Astrocyte of the hippocampus (primary cell): ENCODE measurements around the gene ABRACL.
"Not testable (repeated sequence)": the region's sequence is repeated elsewhere in the genome, so short reads cannot be mapped to it uniquely, and the experiment has no call there.

Source experiments
- DNase-seq: peaks from one replicate; pipeline ENCODE4 v3.0.0; 2011; ENCODE audit warnings: low read depth, low spot score

The ABRACL gene

GRCh38 chr6:139028658-139029469, at the start of gene ABRACL:
TSS of gene ABRACL (plus strand) at chr6:139028745. CDS start at chr6:139034161, 5,416 bp downstream.
- peak; percentile 86 for DNase-seq

DNA sequence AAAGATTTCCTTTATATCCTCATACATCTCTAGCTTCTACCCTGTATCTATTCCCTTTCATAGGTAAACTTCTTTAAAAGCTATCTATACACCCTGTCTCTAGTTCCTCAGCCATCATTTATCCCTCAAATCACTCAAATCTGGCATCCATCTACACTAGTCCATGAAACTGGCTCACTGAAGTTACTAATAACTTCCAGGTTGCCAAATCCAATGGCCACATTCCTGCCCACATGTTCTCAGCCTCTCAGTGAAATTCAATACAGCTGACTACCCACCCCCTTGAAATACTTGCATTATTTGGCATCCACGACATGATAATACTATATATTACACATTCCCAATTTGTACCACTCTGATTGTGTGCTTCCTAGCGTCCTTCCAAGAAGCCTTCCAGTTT, 49.2 kb upstream of the ABRACL start:
- DNase-seq, result no peak

DNA sequence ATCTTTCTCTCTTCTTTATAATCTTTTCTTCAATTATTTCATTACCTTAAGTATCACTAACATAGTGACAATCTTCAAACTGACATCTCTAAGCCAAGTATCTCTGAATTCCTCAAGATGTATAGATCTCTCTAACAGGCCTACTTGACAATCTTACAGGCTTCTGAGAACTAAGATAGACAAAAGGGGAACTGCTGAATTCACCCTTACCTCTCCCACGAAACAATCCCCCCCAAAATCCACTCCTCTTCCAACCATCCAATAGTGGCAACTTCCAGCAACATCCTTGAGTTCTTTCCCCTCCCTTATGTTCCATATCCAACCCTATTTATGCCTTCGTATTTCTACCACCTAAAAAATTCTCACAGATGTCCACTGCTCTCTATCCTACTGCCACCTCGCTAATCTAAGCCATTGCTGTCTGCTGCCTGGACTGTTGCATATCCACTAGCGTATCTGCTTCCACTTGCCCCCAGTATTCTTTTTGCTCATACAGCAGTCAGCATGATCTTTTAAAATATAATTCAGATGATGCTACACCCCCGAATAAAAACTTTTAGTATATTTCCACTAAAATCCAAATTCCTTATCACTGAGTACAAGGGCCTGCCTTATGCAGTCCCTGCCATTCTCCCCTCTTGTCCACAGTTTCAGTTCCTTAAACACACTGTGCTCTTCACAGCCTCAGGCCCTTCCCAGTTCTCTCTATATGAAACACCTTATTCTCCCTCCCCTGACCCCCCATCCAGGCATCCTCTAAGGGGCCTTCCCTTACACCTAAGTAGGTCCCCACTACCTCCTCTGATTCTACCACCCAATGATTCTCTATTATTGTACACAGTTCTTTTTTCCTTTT, 48.5 kb upstream of the ABRACL start:
- DNase-seq, result no peak

DNA sequence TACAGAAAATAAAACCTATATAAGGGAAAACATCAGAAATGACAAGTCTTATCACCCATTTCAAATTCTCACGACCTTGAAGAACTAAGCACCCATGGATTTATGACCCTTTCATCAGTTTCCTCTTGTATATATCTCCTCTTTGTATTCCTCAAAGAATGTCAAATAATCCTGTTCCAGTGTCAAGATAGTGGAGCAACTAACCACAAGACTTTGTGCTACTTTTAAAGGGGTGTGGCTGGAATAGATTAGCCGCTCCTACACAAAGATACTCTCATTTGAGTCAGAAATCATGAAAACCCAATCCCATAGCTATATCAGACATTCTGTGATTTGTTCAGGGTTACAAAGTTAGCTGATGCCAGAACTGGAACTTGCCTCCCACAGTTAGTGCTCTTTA, 47.1 kb upstream of the ABRACL start:
- peak; percentile 29 for DNase-seq

DNA sequence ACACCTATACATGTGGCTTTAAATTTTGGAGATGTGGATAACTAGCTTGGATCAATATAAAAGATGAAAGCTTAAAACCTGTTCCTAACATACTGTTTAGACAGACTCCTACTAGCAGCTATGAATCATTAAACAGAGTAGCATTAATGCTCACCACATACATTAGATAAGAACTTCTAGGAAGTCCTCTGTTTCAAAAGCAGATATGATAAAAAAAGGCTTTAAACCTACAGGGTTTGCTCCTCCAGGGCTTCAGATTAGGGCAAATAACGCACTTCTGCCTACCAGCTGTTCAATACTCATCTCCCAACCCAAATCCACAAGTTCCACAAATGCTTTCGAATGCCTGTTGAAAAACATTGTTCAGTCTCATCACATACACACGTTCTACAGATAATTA, 42.0 kb upstream of the ABRACL start:
- peak; percentile 35 for DNase-seq

DNA sequence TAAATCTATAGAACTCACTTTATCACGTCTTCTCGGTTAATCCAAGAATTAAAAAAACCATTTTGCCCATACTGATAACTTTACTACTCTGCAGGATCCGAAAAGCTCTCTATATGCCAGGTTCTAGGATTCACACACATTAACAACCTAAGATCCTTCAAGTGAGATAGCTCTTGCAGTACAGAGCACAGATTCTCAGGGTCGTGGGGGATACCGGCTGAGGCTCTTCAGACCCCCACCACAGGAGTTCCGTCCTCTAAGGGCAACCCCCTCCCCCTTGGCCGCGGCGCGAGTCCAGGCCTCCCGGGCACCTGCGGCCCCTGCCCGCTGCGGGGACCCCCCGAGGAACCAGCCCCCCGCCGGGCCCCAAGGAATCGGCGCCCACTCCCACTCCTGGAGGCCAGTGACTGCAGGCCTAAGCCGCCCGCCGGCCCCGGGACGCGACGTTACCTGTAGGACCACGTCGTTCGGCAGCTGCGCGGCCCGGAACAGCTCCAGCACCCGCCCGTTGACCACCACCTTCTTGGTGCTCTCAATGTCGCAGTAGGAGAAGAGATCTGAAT, 41.4 kb upstream of the ABRACL start:
- no peak for DNase-seq

GRCh38 chr6:138987643-138988468, 40.7 kb upstream of the ABRACL start, which contains the start of gene REPS1:
TSS of gene REPS1 (minus strand) at chr6:138988253. CDS start at chr6:138987682, 571 bp downstream.
- peak; percentile 97 for DNase-seq

GRCh38 chr6:138988469-138988834, 40.1 kb upstream of the ABRACL start:
- DNase-seq, result no peak

- no peak for DNase-seq
These were observed 39.2 kb upstream of the ABRACL start for GRCh38 chr6:138989098-138989983.

- no peak for DNase-seq
These were observed 37.3 kb upstream of the ABRACL start for GRCh38 chr6:138991206-138991605.

GRCh38 chr6:138992965-138993364, 35.6 kb upstream of the ABRACL start:
- DNase-seq, result not testable (repeated sequence)

- DNase-seq, result not testable (repeated sequence)
These were observed 35.1 kb upstream of the ABRACL start for GRCh38 chr6:138993410-138993809.

DNA sequence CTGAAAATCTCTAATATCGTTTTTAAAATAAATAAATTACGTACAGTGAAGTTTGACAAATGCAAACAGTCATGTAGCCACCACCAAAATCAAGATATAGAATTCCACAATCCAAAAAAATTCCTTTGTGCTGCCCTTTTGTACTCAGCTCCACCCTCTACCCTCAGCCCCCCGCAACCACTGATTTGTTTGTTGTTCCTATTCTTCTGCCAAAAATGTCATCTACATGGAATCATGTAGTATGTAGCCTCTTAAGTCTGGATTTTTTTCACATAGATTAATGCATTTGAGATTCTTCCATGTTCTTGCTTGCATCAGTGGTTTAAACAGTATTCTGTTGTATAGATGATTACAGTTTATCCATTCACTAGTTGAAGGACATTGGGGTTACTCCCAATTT, 32.0 kb upstream of the ABRACL start:
- DNase-seq, result no peak

GRCh38 chr6:138997136-138997535, 31.4 kb upstream of the ABRACL start:
- no peak for DNase-seq

DNA sequence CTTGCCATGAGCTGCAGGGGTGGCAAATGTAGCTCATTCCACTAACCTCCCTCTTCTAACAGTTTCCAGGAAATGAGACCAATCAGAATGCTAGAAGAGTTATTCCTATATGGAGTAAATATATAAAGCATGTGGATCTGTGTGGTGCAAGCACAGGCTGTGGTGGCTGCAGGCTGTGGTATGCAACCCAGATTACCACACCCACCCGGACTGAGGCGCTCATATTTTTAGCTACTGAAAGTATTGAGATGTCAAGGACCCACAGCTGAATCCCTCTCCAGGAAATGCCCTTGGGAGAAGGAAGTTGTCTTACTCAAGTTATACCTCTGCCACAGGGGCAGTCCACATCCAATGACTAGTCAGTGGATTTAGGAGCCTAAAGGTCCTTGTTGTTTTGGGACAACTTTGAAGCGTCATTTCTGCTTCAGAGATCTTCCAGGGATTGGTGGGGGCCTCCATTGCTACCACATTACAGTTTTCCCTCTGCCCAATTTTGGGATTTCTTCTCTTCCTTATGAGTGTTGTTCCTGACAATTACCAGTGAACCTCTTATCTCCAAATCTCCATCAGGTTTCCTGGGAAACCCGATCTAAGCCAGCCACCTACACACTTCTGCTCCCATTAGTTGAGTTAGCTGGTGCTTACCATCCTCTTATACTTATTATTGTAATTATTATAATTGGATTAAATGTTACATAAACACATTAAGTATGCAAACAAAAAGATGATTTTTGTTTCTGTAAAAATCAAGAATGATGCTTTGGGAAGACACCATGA, 28.4 kb upstream of the ABRACL start:
- no peak for DNase-seq

GRCh38 chr6:139003751-139004150, 24.8 kb upstream of the ABRACL start:
- DNase-seq, result no peak

DNA sequence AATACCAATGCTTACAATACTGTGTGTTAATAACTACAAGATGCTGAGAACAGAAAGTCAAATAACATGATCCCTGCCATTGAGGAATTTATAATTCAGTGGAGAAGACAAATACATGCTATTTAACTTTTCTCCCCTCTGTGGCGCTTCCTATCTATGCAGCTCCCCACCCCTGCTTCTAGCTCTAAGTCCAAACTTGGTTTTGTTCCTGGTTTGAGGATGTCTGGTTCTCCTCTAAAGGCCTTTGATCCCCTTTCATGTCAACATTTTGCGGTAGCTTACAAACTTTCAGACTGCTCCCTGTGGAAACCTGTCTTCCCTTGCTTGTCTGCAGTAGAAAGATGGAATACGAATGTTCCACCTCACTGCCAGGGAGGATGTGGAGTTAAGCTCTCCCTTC, 22.1 kb upstream of the ABRACL start:
- no peak for DNase-seq

GRCh38 chr6:139007428-139007827, 21.1 kb upstream of the ABRACL start:
- DNase-seq, result no peak

DNA sequence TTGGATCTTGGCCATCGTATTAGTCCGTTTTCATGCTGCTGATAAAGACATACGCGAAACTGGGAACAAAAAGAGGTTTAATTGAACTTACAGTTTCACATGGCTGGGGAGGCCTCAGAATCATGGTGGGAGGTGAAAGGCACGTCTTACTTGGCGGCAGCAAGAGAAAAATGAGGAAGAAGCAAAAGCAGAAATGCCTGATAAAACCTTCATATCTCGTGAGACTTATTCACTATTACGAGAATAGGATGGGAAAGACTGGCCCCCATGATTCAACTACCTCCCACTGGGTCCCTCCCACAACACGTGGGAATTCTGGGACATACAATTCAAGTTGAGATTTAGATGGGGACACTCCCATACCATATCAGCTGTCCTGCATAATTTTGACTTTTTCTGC, 20.4 kb upstream of the ABRACL start:
- DNase-seq, result no peak

DNA sequence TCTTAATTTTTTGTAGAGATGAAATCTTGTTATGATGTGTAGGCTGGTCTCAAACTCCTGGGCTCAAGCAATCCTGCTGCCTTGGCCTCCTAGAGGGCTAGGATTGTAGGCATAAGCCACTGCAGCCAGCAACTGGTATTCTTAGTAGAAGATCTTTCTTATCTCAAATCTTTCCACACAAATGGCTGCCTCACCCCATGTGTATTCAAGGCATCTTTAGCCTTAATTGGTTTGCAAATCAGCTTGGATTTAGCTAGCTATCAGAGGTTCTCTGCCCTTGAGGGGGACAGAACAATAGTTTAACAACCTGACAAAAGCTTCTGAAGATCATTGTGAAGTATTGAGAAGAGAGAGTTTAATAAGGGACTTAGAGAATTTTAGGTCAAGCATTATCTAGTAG, 17.9 kb upstream of the ABRACL start:
- DNase-seq, result no peak
